Muscle of arm (tissue), 12 donors: ENCODE results near the gene P2RX7. TPM values are rescaled to one million over a fixed set of nuclear protein-coding genes. Genes with fewer than 3 reads are reported as not detected.
"Not testable (repeated sequence)": the region's sequence is repeated elsewhere in the genome, so short reads cannot be mapped to it uniquely, and the experiment has no call there.

Experiments
- DNase-seq: peaks from one replicate; pipeline ENCODE4 v3.0.0-alpha.2; 2013
- polyA plus RNA-seq, 12 donors: library from polyadenylated mRNA; unstranded; fragments of 120-200 nt; gene quantifications; one replicate each; pipeline ENCODE4 v1.2.1, GENCODE V29; 2013; ENCODE audit not compliant: insufficient read length in 12 of 12

P2RX7 gene
- polyA plus RNA-seq, 12 donors = 1.0 to 6.3 (median 1.6) TPM; not detected in 2

GRCh38 chr12:121170151-121170550 is 37.5 kb downstream of the P2RX7 start:
- DNase-seq = peak; percentile 25

GRCh38 chr12:121170611-121171260 is 38.1 kb downstream of the P2RX7 start:
- no peak for DNase-seq

GRCh38 chr12:121172145-121172544 is 39.5 kb downstream of the P2RX7 start:
- DNase-seq = no peak

- DNase-seq = no peak
Measured at GRCh38 chr12:121175383-121176119, 42.9 kb downstream of the P2RX7 start.

- DNase-seq = no peak
Measured at GRCh38 chr12:121176826-121177529, 44.3 kb downstream of the P2RX7 start.

GRCh38 chr12:121181181-121181580 is 48.5 kb downstream of the P2RX7 start:
- no peak for DNase-seq

- DNase-seq = no peak
Measured at GRCh38 chr12:121182222-121182893, 49.7 kb downstream of the P2RX7 start.

GRCh38 chr12:121184425-121184824 is 51.7 kb downstream of the P2RX7 start:
- no peak for DNase-seq

GRCh38 chr12:121184984-121185889 is 52.6 kb downstream of the P2RX7 start:
- DNase-seq = no peak

GRCh38 chr12:121186826-121187225 is 54.1 kb downstream of the P2RX7 start:
- no peak for DNase-seq

- DNase-seq = no peak
Measured at GRCh38 chr12:121187501-121187900, 54.8 kb downstream of the P2RX7 start.

GRCh38 chr12:121188227-121188626 is 55.6 kb downstream of the P2RX7 start:
- DNase-seq = no peak

GRCh38 chr12:121189131-121189530 is 56.5 kb downstream of the P2RX7 start:
- DNase-seq = no peak

GRCh38 chr12:121189619-121190155 is 57.0 kb downstream of the P2RX7 start:
- no peak for DNase-seq

GRCh38 chr12:121190523-121191031 is 57.9 kb downstream of the P2RX7 start:
- no peak for DNase-seq

GRCh38 chr12:121191151-121191550 is 58.5 kb downstream of the P2RX7 start:
- DNase-seq = no peak

GRCh38 chr12:121196902-121197301 is 64.2 kb downstream of the P2RX7 start:
- no peak for DNase-seq

- DNase-seq = no peak
Measured at GRCh38 chr12:121198949-121199348, 66.3 kb downstream of the P2RX7 start.

GRCh38 chr12:121201140-121201539 is 68.5 kb downstream of the P2RX7 start:
- DNase-seq = not testable (repeated sequence)
